Activated CD4-positive, CD25-positive, alpha-beta regulatory T cell (primary cell): Measurements from ENCODE around the gene CDCA4.
"Not testable (repeated sequence)": the region's sequence is repeated elsewhere in the genome, so short reads cannot be mapped to it uniquely, and the experiment has no call there.

Experiments used
- DNase-seq, 4 experiments: peaks; one replicate each; lab custom pipeline; 2025; lab: John Stamatoyannopoulos, UW

CDCA4 gene

DNA sequence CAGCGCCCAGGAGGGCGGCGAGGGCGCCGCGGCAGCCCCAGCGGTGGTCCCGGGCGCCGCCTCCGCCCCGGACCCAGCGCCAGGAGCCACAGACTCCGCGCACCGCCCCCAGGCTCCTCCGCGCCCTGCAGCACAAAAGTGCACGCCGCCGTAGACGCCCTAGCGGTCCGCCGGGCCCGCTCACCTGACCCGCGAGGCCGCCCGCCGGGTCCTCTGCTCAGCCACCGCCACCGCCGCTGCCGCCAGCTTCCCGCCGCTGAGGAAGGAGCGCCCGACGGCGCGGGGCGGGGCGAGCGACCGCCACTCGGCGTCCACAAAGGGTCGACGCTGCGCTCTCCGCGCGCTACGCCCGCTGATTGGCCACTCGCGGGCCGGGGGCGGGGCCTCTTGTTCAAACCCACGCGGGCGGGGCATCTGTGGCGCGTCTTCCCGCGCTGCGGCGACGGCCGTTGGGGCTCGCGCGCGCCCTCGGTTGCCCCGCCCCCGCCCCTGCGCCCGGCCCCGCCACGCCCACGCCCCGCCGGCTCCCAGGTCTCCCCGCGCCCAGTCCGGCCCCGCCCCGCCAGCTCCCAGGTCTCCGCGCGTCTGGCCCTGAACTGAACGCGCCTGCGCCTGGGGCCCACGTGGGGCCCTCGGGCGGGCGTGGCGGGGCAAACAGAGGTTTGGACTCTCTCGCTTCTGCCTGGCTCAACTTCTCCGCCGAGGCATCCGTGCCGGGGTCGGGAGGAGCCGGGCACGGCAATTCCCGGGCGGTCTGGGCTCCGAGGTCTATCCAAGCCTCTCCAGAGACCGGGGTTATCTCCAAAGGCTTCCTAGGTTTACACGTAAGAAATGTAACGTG lies at the start of gene CDCA4:
TSS of gene CDCA4 (minus strand) at position 269 of the 841 bp plus-strand sequence. CDS start 9,154 bp downstream, outside the sequence.
- peak; percentile 97 to 99 (median 98) for DNase-seq

DNA sequence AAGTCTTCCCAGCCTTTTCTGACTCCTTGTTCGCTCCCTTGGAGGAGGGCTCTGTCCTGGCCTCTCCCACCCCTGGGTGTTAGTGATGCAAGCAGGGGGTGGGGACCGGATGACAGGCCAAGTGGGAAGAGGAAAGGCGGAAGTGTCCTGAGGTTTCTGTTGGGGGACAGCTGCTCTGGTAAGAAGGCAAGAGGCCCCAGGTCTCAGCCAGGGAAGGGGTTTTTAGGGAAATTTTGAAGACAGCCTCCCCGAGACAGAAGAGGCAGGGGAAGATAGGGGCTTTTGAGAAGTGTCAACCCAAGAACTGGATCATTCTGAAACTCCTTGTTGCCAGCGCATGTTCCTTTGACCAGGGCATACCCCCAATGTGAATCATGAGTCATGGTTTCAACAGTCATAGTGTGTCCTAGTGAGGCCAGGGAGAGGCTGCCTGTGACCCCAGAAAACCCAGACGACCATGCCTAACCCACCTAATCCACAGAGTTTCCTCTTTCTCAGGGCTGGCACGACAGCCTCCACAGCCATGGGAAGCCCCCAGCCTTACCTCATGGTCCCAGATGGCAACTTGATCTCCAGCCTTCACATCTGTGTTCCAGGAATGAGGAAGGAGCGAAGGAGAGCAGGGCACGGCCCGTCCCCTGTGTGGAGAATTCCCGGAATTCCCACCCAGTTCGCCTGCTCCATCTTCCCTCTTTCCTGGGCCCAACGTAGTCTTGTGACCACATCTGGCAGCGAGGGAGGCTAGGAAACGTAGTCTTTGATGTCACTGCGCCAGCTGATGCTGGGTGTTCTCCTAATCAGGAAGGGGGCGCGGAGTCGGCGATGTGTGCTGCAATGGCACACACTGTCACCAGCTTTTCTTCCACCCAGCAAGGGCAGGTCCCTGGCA lies 49.2 kb upstream of the CDCA4 start:
- peak in 1 of 4 experiments; percentile 30 for DNase-seq

DNA sequence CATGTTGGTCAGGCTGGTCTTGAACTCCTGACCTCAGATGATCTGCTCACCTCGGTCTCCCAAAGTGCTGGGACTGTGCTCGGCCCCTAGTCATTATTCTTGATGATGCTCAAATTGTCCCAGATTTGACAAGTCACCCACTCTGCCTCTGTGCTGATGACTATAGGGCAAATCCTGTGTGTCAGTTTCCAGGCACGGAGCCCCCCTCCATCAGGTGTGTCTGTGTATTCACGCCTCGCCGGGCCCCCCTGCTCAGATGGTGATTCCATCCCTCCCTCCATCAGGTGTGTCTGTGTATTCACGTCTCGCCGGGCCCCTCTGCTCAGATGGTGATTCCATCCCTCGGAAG lies 48.6 kb upstream of the CDCA4 start:
- DNase-seq = no peak

DNA sequence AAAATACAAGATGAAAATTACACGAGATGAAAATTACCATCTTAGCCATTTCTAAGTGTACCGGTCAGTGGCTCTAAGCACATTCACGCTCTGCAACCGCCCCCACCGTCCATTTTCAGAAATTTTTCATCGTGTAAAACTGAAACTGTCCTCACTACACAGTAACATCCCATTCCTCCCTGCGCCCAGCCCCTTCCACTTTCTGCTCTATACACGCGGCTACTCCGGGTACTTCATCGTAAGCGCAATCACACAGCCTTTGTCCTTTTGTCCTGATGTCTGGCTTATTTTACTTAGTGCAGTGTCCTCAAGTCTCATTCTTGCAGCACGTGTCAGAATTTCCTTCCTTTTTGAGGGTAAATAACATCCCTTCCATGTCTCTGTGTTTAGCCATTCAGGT lies 47.9 kb upstream of the CDCA4 start:
- DNase-seq = no peak

DNA sequence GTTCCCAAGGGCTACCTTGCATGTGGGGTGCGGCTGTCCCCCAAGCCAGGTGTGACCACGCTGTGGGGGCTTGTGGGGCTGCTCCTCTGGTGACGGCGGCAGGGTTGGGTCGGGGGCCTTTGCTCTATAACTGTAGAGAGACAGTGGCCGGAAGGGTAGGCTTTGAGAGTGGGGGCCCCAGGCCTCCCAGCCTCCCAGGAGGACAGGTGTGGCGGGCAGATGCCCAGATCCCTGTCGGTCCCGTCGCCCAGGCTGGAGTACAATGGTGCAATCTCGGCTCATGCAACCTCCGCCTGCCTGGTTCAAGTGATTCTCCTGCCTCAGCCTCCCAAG lies 47.1 kb upstream of the CDCA4 start:
- DNase-seq = no peak

DNA sequence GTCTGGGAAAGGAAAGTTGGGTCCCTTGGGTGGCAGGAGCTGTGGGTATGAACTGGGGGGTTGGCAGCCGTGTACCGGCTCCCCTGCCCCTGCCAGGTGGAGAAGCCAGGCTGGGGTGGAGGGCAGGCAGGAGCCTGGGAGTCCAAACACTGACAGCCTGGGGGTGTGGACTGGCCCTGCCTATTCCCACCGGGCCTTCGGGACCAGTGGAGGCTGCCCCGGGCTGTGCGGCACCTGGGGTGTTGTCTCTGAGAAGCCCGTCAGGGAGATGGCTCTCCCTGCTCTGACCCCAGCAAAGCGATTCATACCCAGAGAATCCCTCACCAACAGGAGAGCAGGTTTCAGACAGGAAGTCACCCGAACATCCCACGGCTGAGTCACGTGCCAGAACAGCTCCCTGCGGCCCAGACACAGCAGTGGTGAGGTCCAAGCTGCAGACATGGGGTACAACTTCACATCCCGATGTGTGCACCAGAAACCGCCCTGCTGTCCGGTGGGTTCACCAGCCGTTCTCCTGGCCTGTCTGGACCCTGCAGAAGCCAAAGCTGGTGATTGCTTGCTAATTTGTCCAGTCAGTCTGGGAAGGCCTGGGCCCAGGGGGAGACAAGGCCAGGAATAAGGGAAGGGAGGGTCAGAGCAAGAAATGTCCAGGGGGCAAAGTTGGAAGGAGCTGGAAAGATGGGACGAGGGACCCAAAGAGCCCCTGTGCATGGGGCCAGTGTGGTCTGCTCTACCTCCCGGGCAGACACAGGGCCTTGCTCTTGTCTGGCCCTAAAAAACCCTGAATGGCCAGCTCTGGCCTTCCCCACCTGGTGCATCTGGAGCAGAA lies 46.5 kb upstream of the CDCA4 start:
- DNase-seq = peak in 1 of 4 experiments; percentile 29

DNA sequence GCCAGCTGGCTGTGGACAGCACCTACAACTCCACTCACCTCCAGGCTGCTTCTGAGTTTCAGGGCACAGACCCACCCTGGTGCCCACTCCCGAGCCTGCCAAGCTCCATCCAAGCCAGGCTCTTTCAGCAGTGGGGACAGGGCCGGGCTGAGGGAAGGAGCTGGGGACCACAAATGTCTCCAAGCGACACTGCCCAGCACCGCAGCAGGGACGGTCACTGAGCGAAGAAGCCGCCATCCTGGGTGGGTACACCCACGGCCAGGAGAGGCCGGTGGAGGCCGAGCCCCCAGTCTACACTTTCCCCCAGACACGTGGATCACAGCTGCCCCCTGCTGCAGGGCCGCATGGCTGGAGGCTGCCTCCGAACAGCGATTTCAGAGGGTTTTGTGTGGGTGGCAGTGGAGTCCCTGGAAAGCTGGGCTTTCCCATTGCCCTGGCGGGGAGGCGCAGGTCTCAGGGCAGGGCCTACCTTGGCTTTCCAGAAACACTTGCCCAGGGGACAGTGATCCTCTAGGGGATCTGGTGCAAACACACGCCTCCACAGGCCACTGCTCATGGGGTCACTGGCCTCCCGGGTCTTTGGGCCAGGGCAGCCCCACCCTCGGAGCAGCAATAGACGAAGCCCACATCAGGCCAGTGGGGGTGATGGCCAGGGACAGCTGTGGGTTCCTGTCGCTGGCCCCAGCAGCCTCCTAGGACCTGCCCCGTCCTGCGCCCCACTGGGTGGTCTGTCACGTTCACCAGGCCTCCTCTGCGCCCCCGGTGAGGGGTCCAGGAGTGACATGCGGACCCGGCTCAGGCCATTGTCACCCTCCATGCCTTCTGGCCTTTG lies 45.6 kb upstream of the CDCA4 start:
- DNase-seq = no peak

DNA sequence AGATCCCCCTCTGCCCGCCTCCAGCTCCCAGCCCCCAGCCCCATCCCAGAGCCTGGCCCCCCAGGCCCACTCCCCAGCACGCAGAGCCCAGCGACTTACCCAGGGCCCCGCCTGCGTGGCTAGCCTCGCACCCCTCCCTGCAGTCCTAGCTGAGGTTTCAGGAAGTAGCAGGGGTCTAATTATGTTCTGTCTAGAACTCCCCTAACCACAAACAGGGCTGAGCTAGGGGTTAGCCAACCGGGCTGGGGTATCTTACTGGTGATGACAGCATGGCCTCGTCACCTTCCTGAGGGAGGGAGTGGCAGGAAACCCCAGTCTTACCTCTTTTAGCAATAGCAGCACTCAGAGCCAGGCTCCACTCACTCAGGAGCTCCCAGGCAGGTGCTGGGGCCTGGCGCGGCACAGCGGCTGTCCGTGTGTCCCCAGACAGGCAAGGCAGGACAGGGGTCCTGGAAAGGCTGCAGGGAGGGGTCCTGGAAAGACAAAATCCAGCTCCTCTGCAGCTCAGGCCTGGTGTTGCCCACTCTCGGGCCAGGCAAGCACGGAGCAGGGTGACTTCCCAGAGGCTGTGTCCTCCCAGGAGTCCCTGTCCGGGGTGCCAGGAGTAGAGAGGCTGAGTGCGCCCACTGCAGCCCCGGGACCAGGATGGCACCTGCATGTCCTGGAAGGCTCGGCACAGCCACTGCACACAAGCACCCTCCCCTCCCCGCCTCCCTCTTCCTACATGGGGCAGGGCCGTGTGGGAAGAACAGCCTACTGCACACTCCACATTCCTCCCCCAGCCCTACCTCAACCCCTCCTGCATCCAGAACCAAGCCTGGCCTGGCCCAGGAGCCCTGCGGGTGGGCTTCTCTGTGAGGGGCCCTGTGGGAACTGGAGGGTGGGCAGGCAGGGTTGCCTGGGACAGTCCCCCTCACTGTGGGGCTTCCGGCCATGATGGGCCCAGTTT lies 44.7 kb upstream of the CDCA4 start, which contains the start of gene GPR132:
TSS of gene GPR132 (minus strand) at position 151 of the 949 bp plus-strand sequence. CDS start 10,010 bp downstream, outside the sequence.
- DNase-seq = peak; percentile 60 to 81 (median 72)

DNA sequence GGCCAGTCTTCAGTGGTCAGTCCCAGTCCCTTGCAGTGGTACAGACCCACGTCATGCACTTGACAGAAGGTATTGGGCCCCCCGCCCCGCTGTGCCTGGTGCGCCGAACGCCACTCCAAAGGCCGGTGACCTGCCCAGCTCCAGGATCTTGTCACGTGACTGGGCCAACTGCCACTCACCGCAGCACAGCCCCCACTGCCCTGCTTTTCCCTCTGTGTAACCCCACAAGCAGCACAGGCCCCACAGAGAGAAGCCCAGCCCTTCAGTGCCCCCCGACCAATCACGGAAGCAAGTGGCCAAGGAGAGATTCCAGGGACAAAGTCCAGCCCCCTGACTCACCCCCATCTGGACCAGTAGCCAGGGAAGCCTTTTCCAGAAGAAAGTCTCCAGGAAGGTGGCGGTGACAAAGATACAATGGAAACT lies 43.8 kb upstream of the CDCA4 start:
- no peak for DNase-seq

DNA sequence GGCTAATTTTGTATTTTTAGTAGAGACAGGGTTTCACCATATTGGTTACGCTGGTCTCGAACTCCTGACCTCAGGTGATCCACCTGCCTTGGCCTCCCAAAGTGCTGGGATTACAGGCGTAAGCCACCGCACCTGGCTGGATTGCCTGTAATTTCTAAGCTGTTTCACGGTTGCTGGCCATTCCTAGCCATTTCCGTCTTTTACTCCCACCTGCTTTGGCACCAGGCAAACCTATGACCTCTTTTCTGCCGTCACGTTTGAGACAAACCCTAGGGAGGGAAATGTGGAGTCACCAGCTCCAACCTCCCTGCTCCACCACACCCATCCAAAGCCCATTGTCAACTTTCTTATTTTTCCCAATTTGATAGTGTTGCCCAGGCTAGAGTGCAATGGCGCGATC lies 43.1 kb upstream of the CDCA4 start:
- DNase-seq = no peak

DNA sequence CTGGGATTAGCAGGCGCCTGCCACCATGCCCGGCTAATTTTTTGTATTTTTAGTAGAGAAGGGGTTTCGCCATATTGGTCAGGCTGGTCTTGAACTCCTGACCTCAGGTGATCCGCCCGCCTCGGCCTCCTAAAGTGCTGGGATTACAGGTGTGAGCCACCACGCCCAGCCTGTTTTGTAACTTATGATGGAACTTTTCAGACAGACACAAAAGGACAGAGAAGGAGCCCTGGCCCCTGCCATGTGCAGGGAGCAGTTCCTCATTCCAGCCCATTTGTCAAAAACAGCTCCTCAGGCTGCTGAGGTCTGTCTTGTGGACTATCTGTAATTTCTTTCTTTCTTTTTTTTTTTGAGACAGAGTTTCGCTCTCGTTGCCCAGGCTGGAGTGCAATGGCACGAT lies 42.6 kb upstream of the CDCA4 start:
- DNase-seq = not testable (repeated sequence)

DNA sequence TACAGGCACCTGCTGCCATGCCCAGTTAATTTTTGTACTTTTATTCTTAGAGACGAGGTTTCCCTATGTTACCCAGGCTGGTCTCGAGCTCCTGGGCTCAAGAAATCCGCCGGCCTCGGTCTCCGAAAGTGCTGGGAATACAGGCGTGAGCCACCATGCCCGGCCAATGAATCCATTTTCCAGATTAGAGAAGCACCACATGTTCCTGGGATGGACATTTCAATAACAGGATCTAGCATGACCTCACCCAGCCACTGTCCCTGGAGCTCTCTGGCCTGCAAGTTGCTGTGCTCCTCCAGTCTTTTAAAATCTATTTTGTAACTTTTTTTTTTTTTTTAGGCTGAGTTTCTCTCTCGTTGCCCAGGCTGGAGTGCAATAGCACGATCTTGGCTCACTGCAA lies 42.2 kb upstream of the CDCA4 start:
- DNase-seq = no peak

DNA sequence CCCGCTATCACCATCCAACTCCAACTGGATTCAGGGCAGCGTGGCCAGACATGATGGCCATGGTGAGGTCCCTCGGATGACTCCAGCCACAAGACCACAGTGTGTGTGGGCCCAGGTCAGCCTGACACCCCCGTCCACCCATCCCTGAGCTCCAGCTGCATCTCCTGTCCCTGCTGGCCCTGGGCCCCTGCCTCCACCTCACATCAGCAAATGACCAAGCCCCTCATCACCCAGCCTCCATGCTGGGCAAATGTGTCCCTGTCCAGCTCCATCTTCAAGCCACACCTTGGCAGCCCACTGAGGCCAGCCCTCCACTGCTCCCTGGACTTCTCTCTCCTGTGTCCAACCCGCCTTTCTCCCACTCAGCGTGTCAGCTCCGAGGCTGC lies 41.2 kb upstream of the CDCA4 start:
- DNase-seq = no peak

DNA sequence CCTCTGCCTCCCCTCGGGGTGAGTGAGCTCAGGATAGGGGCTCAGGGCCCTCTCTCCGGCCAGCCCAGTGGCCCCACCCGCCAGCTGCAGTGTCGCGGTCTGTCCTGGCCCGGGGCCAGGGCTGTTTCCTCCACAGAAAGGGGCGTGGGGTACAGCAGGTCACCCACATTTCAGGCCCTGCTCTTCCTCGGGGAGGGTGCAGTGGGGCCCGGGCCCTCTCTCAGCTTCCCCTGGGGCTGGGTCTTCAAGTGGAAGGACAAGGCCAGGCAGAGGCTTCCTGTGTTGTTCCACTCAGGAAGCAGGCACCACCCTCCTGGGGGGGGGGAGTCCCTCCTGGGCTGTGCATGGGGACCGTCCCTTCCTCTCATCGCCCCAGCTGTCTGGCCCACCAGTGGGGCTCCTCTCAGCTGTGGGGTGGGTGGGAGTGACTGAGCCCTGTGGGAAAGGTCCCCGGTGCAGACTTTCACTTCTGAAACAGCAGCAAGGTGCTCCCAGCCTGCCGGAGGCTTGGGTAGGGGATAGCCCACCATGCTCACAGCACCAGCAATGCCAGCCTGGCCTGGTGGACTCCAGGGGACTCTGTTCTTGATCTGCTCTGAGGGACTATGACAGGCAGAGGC lies 40.7 kb upstream of the CDCA4 start:
- DNase-seq = peak in 1 of 4 experiments; percentile 25

DNA sequence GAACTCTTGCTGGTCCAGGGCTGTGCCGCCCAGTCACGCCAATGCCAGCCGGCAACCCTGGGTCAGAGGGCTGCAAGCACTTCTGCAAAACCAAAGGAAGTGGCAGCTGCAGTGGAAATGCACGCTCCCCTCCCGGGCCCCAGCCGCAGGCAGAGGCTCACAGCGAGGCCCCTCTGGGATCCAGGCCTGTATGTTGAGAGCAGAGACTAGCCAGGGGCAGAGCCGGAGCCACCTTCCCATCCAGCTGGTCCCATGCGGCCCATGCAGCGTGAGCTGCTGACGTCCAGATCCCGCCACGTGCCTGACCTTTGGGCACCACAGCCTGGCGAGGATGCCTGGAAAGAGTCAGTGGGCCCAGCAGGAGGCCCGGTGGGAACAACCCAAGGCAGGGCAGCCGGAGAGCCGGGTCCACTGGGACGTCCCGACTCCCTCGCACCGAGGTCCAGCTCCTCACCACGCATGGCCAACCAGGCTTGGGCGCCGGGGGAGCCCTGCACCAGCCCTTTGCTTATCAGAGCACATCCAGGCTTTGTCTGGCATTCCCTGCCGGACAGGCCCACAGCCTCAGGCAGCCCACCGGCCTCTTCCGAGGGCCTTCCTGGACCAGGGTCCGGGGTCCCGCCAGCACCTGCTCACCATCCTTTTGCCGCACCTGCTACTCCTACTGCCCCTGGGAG lies 40.0 kb upstream of the CDCA4 start:
- no peak for DNase-seq

DNA sequence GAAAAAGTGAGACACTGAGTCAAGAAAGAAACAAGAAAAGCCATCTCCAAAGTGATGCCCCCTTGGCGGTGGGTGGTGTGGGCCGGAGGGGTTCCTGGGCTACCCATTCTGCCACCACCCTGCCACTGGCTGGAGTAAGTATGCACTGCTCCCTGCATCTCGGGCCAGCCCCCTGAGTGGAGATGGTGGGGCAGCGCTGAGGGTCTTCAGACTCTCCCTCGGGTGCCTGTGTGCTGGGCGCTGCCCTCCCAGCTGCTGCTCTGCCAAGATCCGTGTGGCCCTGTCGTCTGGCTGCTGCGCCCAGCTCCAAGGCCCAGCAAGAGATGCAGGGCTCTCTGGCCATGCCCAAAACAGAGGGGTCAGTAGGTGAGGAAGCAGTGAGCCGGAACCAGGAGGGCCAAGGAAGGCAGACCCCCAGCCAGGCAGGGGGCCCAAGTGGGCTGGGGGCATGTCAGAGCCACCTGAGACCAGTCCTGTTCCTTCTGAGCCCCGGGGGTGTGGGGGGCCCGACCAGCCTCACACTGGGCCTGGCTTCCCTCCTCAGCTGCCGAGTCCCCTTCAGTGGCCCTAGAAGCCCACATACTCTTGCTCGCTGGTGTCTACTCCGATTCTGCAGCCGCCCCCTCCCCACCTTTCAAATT lies 39.2 kb upstream of the CDCA4 start:
- no peak for DNase-seq

DNA sequence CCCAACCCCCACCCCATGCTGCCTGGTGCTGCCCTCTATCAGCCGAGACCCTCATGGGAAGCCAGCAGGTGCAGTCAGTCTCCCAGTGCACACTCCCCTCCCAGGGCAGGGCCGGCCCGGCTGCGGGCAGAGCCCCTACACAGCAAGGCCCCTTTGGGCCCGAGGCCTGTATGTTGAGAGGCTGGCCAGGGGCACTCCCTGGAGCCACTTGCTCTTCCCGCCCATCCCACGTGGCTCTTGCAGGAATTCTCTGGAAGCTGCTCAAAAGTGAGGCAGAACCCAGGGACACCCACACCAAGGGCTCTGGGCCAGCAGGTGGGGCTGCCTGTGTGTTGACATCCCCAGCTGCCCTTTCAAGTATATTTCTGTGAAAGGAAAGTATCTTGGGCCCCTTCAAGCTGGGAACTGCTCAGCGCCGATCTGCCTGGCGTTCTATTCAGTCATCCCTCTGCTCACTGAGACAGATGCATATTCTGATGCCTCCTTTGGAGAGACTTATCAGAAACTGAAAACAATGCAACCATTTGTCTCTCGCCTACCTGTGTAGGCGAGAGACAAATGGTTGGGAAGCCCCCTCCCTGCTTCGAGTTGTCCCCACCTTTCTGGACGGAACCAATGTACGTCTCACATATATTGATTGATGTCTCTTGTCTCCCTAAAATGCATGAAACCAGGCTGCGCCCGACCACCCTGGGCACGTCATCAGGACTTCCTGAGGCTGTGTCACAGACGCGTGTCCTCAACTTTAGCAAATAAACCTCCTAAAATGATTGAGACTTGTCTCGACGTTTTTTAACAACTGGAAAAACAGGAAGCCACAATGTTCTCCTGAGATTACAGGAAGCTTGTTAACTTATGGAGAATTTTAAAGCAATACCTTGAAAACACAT lies 38.4 kb upstream of the CDCA4 start:
- DNase-seq = no peak
